Measurements from ENCODE around the gene ZDHHC14. TPM values are rescaled to one million over a fixed set of nuclear protein-coding genes. Genes with fewer than 3 reads are reported as not detected.

Gene ZDHHC14
- total and polyA plus RNA-seq, 2 experiments from 2014 or later, result 3.0 to 7.4 TPM

- no peak for TF ChIP-seq ZNF462 (CRISPR knock-in tag; IDR thresholded peaks at IDR 0.05)
- TF ChIP-seq JUNB (IDR thresholded peaks at IDR 0.05; ENCODE audit: unreplicated experiment), result no peak
- TF ChIP-seq EZH2phosphoT487 (IDR thresholded peaks at IDR 0.05; ENCODE audit: unreplicated experiment), result no peak
- no peak for TF ChIP-seq ZNF331 (CRISPR knock-in tag; IDR thresholded peaks at IDR 0.05; ENCODE audit: low read depth)
These were observed 98.7 kb downstream of the ZDHHC14 start (continued) for GRCh38 chr6:157479464-157480303.

- no peaks in the 10 kb centered on the region for H3K4me1 Mint-ChIP-seq
- no peaks in the 10 kb centered on the region for H3K27me3 Mint-ChIP-seq (ENCODE audit: insufficient read depth, low read depth, poor library complexity)
- no peak for DNase-seq (ENCODE audit: low spot score)
- no peak for ATAC-seq
- H3K27me3 ChIP-seq (ENCODE audit: insufficient read depth), result no peaks in the 10 kb centered on the region
- no peaks in the 10 kb centered on the region for H4K20me1 ChIP-seq (replicated peaks; ENCODE audit: insufficient read depth)
- H3K4me3 ChIP-seq, result no peak overlapping the region
- no peak overlapping the region for H2AFZ ChIP-seq
- H3K27ac ChIP-seq (ENCODE audit: low read depth), result no peak overlapping the region
- no peaks in the 10 kb centered on the region for H3K9me3 Mint-ChIP-seq
- no peaks in the 10 kb centered on the region for H3K4me1 ChIP-seq (ENCODE audit: insufficient read depth)
- H3K36me3 Mint-ChIP-seq (ENCODE audit: low read depth), result no peaks in the 10 kb centered on the region
- no peaks in the 10 kb centered on the region for H3K9me2 ChIP-seq (ENCODE audit: insufficient read depth)
- no peak overlapping the region for H3K4me3 Mint-ChIP-seq
- H3K79me2 ChIP-seq (replicated peaks; ENCODE audit: insufficient read depth), result no peaks in the 10 kb centered on the region
- H3K36me3 ChIP-seq (ENCODE audit: insufficient read depth), result no peaks in the 10 kb centered on the region
- H3K4me2 ChIP-seq, result no peak overlapping the region
- H3K27ac Mint-ChIP-seq, result no peak overlapping the region
- no peaks in the 10 kb centered on the region for H3F3A ChIP-seq (replicated peaks; ENCODE audit: low read depth)
- TF ChIP-seq NANOG (IDR thresholded peaks at IDR 0.05; ENCODE audit: borderline replicate concordance), result no peak
- no peak for TF ChIP-seq EZH2phosphoT487 (IDR thresholded peaks at IDR 0.05; ENCODE audit: unreplicated experiment)
- no peak for TF ChIP-seq EZH2 (IDR thresholded peaks at IDR 0.05; ENCODE audit: low read depth, unreplicated experiment)
- TF ChIP-seq REST (IDR thresholded peaks at IDR 0.05; ENCODE audit: unreplicated experiment), result no peak
These were observed 100.3 kb downstream of the ZDHHC14 start for GRCh38 chr6:157481189-157481864.
